Astrocyte (in vitro differentiated cells and primary cell): ENCODE results near the gene GABBR2. TPM values are rescaled to one million over a fixed set of nuclear protein-coding genes. Genes with fewer than 3 reads are reported as not detected.
A peak's percentile ranks its signal among the peaks of the same experiment; 100 is the strongest.

ENCODE experiments used
- DNase-seq: peaks from one replicate; pipeline ENCODE4 v3.0.0-alpha.2; 2010; ENCODE audit warnings: low read depth
- FAIRE-seq: peaks from 2 replicates; lab custom pipeline; 2011; peaks lifted over from hg19 to GRCh38; lab: Jason Lieb, UNC
- H2AFZ ChIP-seq: 2 replicates; pipeline ENCODE4 v1.6.0; 2012; ENCODE audit warnings: low read depth, low read length, inconsistent platforms
- H3K27ac ChIP-seq: 2 replicates; pipeline ENCODE4 v1.5.1; 2011; ENCODE audit warnings: low read depth, low read length, inconsistent platforms
- H3K27me3 ChIP-seq: 2 replicates; pipeline ENCODE4 v1.6.0; 2011; ENCODE audit warnings: low read length, inconsistent platforms; ENCODE audit not compliant: insufficient read depth
- H3K36me3 ChIP-seq: 2 replicates; pipeline ENCODE4 v1.5.1; 2011; ENCODE audit warnings: low read length, inconsistent platforms; ENCODE audit not compliant: insufficient read depth
- H3K4me1 ChIP-seq: 2 replicates; pipeline ENCODE4 v1.5.1; 2011; ENCODE audit warnings: low read length, inconsistent platforms; ENCODE audit not compliant: insufficient read depth
- H3K4me2 ChIP-seq: 2 replicates; pipeline ENCODE4 v1.6.0; 2012; ENCODE audit warnings: low read length, inconsistent platforms
- H3K4me3 ChIP-seq: 2 replicates; pipeline ENCODE4 v1.5.1; 2011; ENCODE audit warnings: low read depth, mild to moderate bottlenecking, low read length, inconsistent platforms; ENCODE audit not compliant: insufficient read depth
- H3K79me2 ChIP-seq: 2 replicates; pipeline ENCODE4 v1.6.0; 2012; ENCODE audit warnings: mild to moderate bottlenecking, low read length, inconsistent platforms; ENCODE audit not compliant: insufficient read depth
- H3K9ac ChIP-seq: 2 replicates; pipeline ENCODE4 v1.6.0; 2012; ENCODE audit warnings: mild to moderate bottlenecking, low read length, inconsistent platforms
- H3K9me3 ChIP-seq: 2 replicates; pipeline ENCODE4 v1.5.1; 2012; ENCODE audit warnings: low read depth, mild to moderate bottlenecking, low read length, inconsistent platforms; ENCODE audit not compliant: insufficient read depth
- H4K20me1 ChIP-seq: 2 replicates; pipeline ENCODE4 v1.6.0; 2012; ENCODE audit warnings: low read length, inconsistent platforms; ENCODE audit not compliant: insufficient read depth
- H3K27ac Mint-ChIP-seq: one replicate; pipeline ENCODE4 v1.8.0; 2021; ENCODE audit warnings: mild to moderate bottlenecking, mixed read lengths; ENCODE audit not compliant: unreplicated experiment
- H3K27me3 Mint-ChIP-seq: one replicate; pipeline ENCODE4 v1.8.0; 2021; ENCODE audit warnings: low read depth, mixed read lengths; ENCODE audit not compliant: unreplicated experiment
- H3K36me3 Mint-ChIP-seq: one replicate; pipeline ENCODE4 v1.8.0; 2021; ENCODE audit warnings: low read depth, mixed read lengths; ENCODE audit not compliant: unreplicated experiment
- H3K4me1 Mint-ChIP-seq: one replicate; pipeline ENCODE4 v1.8.0; 2021; ENCODE audit warnings: low read depth, mixed read lengths; ENCODE audit not compliant: unreplicated experiment
- H3K4me3 Mint-ChIP-seq: one replicate; pipeline ENCODE4 v1.8.0; 2021; ENCODE audit warnings: mild to moderate bottlenecking, moderate library complexity, mixed read lengths; ENCODE audit not compliant: unreplicated experiment
- H3K9me3 Mint-ChIP-seq: one replicate; pipeline ENCODE4 v1.8.0; 2021; ENCODE audit warnings: mild to moderate bottlenecking, mixed read lengths; ENCODE audit not compliant: unreplicated experiment
- CTCF ChIP-seq: IDR thresholded peaks from 2 replicates; pipeline ENCODE4 v1.5.1; 2011; ENCODE audit warnings: low read depth, mild to moderate bottlenecking, inconsistent platforms, low read length, moderate library complexity; ENCODE audit not compliant: insufficient read depth
- EZH2 ChIP-seq: IDR thresholded peaks from 2 replicates; pipeline ENCODE4 v1.6.1; 2012; ENCODE audit warnings: mild to moderate bottlenecking, low read length, inconsistent platforms; ENCODE audit not compliant: insufficient read depth
- total RNA-seq: library from RNA; stranded (reverse); gene quantifications from 2 replicates; pipeline ENCODE4 v1.2.1, GENCODE V29; 2021

GABBR2 gene
- total RNA-seq, 1 donor from 2014 or later, result 2.0 TPM

- Histone ChIP-seq H3K36me3 (no peaks in the 10 kb centered on the region), H3K4me1 (no peaks in the 10 kb centered on the region), H2AFZ (no peak overlapping the region), H3K9me3 (no peaks in the 10 kb centered on the region), H3K79me2 (no peaks in the 10 kb centered on the region), H3K4me3 (no peak overlapping the region), H4K20me1 (no peaks in the 10 kb centered on the region), H3K4me2 (no peak overlapping the region), H3K27ac (no peak overlapping the region), H3K9ac (no peak overlapping the region), H3K27me3 (no peaks in the 10 kb centered on the region)
- TF ChIP-seq CTCF, result no peak
- TF ChIP-seq EZH2, result no peak
- FAIRE-seq (no peak), DNase-seq (no peak)
- Mint-ChIP-seq H3K4me3 (no peak overlapping the region), H3K27me3 (no peaks in the 10 kb centered on the region), H3K27ac (no peak overlapping the region), H3K9me3 (peaks cover 12% of the 10 kb centered on the region), H3K36me3 (no peaks in the 10 kb centered on the region), H3K4me1 (peaks cover 24% of the 10 kb centered on the region)
These were observed 280.3 kb downstream of the GABBR2 start for GRCh38 chr9:98428454-98428853.

GRCh38 chr9:98427491-98427890, 281.2 kb downstream of the GABBR2 start:
- Mint-ChIP-seq H3K36me3 (no peaks in the 10 kb centered on the region), H3K4me1 (peaks cover 24% of the 10 kb centered on the region), H3K4me3 (no peak overlapping the region), H3K27ac (no peak overlapping the region), H3K27me3 (no peaks in the 10 kb centered on the region), H3K9me3 (peaks cover 12% of the 10 kb centered on the region)
- TF ChIP-seq EZH2 (no peak), CTCF (no peak)
- H2AFZ ChIP-seq, result no peak overlapping the region
- FAIRE-seq, result no peak
- H3K79me2 ChIP-seq, result no peaks in the 10 kb centered on the region
- H3K4me3 ChIP-seq, result no peak overlapping the region
- DNase-seq, result peak; percentile 77
- no peak overlapping the region for H3K27ac ChIP-seq
- no peak overlapping the region for H3K4me2 ChIP-seq
- H4K20me1 ChIP-seq, result no peaks in the 10 kb centered on the region
- H3K4me1 ChIP-seq, result no peaks in the 10 kb centered on the region
- H3K27me3 ChIP-seq, result no peaks in the 10 kb centered on the region
- H3K9ac ChIP-seq, result no peak overlapping the region
- no peaks in the 10 kb centered on the region for H3K9me3 ChIP-seq
- H3K36me3 ChIP-seq, result no peaks in the 10 kb centered on the region

GRCh38 chr9:98425079-98425478, 283.7 kb downstream of the GABBR2 start:
- Mint-ChIP-seq H3K36me3 (no peaks in the 10 kb centered on the region), H3K9me3 (peaks cover 11% of the 10 kb centered on the region), H3K27me3 (peaks cover 7% of the 10 kb centered on the region), H3K4me3 (no peak overlapping the region), H3K27ac (no peak overlapping the region), H3K4me1 (peaks cover 16% of the 10 kb centered on the region)
- H3K4me3 ChIP-seq, result no peak overlapping the region
- H3K27ac ChIP-seq, result no peak overlapping the region
- no peaks in the 10 kb centered on the region for H3K4me1 ChIP-seq
- no peaks in the 10 kb centered on the region for H3K36me3 ChIP-seq
- H4K20me1 ChIP-seq, result no peaks in the 10 kb centered on the region
- no peaks in the 10 kb centered on the region for H3K79me2 ChIP-seq
- no peak overlapping the region for H3K4me2 ChIP-seq
- FAIRE-seq (no peak), DNase-seq (no peak)
- H3K27me3 ChIP-seq, result no peaks in the 10 kb centered on the region
- H2AFZ ChIP-seq, result no peak overlapping the region
- no peaks in the 10 kb centered on the region for H3K9me3 ChIP-seq
- no peak overlapping the region for H3K9ac ChIP-seq
- no peak for TF ChIP-seq CTCF
